Measurements from ENCODE around the gene RALGDS.

- TF ChIP-seq CTCF (IDR thresholded peaks at IDR 0.05): no peak
- no peak for TF ChIP-seq POLR2A (IDR thresholded peaks at IDR 0.05)
Observed at GRCh38 chr9:133050142-133050541, 70.9 kb downstream of the RALGDS start.
